Medulla oblongata (tissue), 1 donor: ENCODE results near the gene RNPEP.
"Not testable (repeated sequence)": the region's sequence is repeated elsewhere in the genome, so short reads cannot be mapped to it uniquely, and the experiment has no call there.

Experiments used
- DNase-seq: peaks from one replicate; pipeline ENCODE4 v3.0.0-alpha.2; 2015; ENCODE audit errors: extremely low spot score

Gene RNPEP

DNA sequence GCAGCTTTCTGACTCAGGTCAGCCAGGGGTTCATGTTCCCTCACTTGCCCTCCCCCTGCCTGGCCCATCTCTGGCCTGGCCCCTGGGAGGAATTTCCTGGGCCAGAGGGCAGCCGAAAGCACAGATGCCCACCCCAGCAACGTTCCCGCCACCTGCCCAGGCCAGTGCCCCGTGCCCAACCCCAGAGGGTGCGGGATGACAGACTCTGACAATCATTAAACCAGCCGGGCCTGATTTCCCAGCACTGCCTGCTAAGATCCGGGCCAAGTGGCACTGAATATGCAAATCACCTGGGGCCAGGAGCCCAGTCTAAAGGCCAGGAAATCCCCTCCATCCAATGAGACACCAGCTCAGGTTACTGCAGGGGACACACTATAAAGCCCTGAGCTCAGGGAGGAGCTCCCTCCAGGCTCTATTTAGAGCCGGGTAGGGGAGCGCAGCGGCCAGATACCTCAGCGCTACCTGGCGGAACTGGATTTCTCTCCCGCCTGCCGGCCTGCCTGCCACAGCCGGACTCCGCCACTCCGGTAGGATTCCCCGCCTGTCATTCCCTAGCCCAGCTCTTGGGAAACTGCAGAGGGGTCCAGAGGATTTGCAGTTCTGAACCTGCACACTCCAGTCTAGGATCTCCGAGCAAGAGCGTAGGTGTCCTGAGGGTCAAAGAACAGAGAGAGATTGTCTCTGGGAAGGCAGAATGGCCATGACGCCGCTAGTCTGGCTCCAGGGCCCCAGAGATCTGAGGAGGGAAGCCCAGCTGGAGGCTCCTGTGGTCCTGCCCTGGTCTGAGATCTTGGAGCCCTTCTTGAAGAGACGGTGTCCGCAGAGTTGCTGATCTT is 27.9 kb downstream of the RNPEP start, which contains the start of gene ELF3:
ELF3 (plus strand) TSS at position 408 of the 836 bp plus-strand sequence. CDS start 550 bp downstream, outside the sequence.
- no peak for DNase-seq

- DNase-seq, result no peak
Observed at GRCh38 chr1:202011994-202012393, 29.5 kb downstream of the RNPEP start.

- no peak for DNase-seq
Observed at GRCh38 chr1:202012544-202013478, 30.4 kb downstream of the RNPEP start.

DNA sequence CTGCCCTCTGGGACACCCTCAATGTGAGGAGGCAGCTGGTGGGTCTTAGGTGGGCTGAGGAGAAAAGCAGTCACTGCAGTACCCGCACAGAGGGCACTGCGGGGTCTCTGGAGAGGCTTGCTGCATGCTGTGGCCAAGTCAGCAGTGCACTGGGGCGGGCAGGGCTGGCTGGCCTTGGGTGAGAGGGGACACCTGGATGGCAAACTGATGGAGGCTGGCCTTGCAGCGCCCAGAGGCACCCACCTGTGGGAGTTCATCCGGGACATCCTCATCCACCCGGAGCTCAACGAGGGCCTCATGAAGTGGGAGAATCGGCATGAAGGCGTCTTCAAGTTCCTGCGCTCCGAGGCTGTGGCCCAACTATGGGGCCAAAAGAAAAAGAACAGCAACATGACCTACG is 31.2 kb downstream of the RNPEP start:
- no peak for DNase-seq

- DNase-seq, result no peak
Observed at GRCh38 chr1:202014060-202014459, 31.6 kb downstream of the RNPEP start.

DNA sequence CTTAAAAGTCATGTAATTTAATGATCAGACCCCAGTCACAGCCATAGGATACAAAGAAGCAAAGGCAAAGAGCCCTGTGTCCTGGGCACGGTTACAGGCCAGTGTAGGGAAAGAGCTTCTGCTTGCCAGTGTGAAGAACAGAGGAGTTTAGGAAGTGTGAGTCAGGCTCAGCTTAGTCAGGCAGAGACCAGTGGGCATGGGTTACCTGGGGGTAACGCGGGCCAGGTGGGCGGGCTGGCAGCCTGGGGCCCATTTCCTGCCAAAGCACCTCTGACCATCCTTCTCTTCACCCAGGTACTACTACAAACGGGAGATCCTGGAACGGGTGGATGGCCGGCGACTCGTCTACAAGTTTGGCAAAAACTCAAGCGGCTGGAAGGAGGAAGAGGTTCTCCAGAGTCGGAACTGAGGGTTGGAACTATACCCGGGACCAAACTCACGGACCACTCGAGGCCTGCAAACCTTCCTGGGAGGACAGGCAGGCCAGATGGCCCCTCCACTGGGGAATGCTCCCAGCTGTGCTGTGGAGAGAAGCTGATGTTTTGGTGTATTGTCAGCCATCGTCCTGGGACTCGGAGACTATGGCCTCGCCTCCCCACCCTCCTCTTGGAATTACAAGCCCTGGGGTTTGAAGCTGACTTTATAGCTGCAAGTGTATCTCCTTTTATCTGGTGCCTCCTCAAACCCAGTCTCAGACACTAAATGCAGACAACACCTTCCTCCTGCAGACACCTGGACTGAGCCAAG is 32.6 kb downstream of the RNPEP start:
- no peak for DNase-seq

DNA sequence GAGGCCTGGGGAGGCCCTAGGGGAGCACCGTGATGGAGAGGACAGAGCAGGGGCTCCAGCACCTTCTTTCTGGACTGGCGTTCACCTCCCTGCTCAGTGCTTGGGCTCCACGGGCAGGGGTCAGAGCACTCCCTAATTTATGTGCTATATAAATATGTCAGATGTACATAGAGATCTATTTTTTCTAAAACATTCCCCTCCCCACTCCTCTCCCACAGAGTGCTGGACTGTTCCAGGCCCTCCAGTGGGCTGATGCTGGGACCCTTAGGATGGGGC is 33.2 kb downstream of the RNPEP start:
- DNase-seq, result no peak

DNA sequence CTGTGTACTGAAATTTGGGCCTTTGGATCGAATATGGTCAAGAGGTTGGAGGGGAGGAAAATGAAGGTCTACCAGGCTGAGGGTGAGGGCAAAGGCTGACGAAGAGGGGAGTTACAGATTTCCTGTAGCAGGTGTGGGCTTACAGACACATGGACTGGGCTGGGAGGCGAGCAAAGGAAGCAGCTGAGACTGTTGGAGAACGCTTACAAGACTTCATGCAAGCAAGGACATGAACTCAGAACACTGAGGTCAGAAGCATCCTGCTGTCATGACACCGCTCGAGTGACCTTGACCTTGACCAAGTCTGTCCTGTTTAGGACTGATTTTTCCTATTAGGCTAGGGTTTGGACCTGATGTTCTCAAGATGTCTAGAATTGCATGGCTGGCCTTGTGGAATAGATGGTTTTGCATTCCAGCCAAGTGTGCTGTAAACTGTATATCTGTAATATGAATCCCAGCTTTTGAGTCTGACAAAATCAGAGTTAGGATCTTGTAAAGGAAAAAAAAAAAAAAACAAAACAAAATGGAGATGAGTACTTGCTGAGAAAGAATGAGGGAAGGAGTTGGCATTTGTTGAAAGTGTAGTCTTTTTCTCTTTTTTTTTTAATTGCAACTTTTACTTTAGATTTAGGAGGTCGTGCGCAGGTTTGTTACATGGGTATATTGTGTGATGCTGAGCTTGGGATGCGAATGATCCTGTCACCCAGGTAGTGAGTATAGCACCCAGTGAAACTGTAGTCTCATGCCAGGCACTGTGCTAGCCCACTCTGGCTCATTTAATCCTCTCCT is 33.8 kb downstream of the RNPEP start:
- DNase-seq, result no peak

GRCh38 chr1:202016811-202017748 is 34.6 kb downstream of the RNPEP start:
- DNase-seq, result no peak

GRCh38 chr1:202017749-202018467 is 35.5 kb downstream of the RNPEP start:
- no peak for DNase-seq

DNA sequence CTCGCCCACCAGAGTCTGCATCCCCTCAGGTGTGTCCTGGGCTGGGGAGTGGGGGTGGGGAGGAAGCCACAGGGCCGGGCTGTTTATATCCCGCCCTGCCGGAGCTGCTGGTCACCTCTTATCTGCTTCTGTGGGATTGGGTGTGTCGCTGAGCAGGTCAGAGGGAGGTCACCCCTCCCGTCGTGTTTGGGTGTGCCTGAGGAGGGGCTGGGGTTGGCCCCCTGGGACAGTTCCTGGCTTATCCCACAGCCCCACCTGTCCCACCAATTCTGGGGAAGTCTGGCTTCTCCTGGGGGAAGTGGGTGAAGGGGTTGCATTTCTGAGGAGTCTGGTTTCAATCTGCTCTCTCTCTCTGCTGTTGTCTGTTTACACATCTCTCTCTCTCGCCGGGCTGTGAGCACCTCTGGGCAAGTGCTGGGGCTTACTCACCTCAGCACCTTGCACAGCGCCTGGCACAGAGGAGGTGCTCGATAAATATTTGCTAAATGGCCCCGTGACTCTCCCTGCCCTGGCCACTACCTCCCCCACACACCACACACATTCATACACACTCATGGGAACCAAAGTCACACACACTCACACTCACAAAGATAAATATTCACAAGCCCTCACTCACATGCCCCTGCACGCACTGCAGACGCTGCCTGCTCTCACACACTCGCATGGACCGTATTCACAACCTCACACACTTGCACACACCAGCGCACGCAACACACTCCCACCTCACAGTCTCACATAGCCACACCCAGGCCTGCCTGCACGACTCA is 36.2 kb downstream of the RNPEP start:
- DNase-seq, result no peak

DNA sequence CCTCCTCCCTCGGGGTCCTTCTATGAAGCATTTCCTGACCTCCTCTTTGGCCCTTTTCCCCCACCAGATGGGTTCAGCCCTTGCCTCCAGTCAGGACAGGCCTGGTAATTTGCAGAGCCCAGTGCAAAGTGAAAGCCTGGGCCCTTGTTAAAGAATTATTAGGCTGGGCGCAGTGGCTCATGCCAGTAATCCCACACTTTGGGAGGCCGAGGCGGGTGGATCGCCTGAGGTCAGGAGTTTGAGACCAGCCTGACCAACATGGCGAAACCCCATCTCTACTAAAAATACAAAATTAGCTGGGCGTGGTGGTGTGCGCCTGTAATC is 36.7 kb downstream of the RNPEP start:
- not testable (repeated sequence) for DNase-seq

- DNase-seq, result no peak
Observed at GRCh38 chr1:202023001-202023433, 40.6 kb downstream of the RNPEP start.

GRCh38 chr1:202029171-202029665 is 46.8 kb downstream of the RNPEP start:
- DNase-seq, result no peak

GRCh38 chr1:202029727-202030126 is 47.3 kb downstream of the RNPEP start:
- DNase-seq, result no peak

DNA sequence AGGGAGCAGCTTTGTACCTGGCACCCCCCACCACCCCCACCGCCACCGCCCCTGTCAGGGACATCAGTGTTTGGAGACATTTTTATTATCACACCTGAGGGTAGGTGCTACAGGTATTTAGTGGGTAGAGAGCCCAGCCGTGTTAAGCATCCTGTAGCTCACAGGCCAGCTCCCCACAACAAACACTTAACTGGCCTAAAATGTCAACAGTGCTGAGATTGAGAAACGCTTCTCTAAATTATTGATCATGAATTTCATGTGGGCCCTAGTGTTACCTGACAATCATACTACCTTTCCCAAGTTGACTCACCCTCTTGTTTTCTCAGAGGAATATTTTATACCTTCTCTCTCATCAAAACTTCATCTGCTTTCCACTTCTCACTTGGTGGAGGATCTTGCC is 49.3 kb downstream of the RNPEP start:
- no peak for DNase-seq

DNA sequence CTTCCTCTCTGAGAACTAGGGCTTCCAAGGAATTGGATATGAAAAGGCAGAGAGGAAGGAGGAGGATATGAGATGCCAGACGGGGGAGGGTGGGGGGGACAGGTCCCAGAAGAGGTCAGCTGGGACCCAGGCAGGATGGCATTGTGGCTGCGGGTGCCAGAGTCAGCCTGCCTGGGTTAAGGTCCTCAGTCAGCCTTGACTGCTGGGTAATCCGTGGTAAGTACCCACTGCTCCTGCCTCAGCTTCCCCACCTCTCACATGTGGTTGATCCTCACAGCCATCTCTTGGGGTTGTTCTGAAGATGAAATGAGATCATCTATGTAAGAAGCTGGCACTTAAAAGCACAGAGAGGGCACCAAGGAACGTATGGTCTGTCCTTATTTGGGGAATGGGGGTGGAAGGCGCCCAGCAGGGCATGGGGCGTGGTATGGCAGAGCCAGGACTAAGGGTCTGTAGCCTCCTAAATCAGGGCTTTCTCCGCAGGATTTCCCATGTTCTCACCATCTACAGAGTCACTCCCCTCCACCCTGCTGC is 51.8 kb downstream of the RNPEP start:
- DNase-seq, result no peak

GRCh38 chr1:202034683-202035462 is 52.4 kb downstream of the RNPEP start:
- DNase-seq, result no peak
